ENCODE results near the gene CA10.

DNA sequence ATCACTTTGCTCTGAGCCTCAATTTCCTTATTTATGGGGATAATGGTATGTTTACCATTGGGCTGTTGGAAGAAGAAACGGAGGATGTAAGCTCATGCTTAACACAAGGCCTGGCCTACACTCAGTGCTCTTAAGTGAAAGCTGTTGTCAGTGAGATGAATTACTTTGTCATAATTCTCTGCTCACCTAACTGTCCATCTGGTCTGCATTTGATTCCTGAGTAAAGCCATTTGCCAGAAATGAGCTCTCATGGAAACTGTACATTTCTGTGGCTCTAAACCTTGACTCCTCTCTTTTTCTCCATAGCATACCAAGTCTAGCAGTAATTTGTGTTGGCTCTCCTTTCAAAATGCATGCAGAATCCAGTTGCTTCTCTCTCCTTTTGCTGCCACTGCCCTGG, 452.4 kb downstream of the CA10 start:
- TF ChIP-seq CTCF (conservative IDR thresholded peaks at IDR 0.05; ENCODE audit: low read depth, low read length) (no peak), EZH2 (IDR thresholded peaks at IDR 0.05; ENCODE audit: borderline replicate concordance, low read depth, low read length, poor library complexity, severe bottlenecking) (no peak)

All from A673 (cell line).